Ascending aorta (tissue), 2 donors: ENCODE data around the gene NFATC2. TPM values are rescaled to one million over a fixed set of nuclear protein-coding genes. Genes with fewer than 3 reads are reported as not detected.

ENCODE experiments used
- DNase-seq, 2 donors: peaks; one replicate each; pipeline ENCODE4 v3.0.0-alpha.2; 2019; ENCODE audit warnings: low spot score in 2 of 2
- H3K27ac ChIP-seq, 2 donors: fragments of 200-600 bp; sonication (generic); one replicate each; pipeline ENCODE4 v1.5.1; 2016 to 2017; ENCODE audit warnings: mild to moderate bottlenecking in 1 of 2
- H3K27me3 ChIP-seq: fragments of 200-600 bp; sonication (generic); one replicate; pipeline ENCODE4 v1.5.1; 2017
- H3K36me3 ChIP-seq, 2 donors: fragments of 200-600 bp; sonication (generic); one replicate each; pipeline ENCODE4 v1.5.1; 2016
- H3K4me1 ChIP-seq, 2 donors: fragments of 200-600 bp; sonication (generic); one replicate each; pipeline ENCODE4 v1.5.1; 2016 to 2017; ENCODE audit warnings: mild to moderate bottlenecking in 1 of 2
- H3K4me3 ChIP-seq, 2 donors: fragments of 200-600 bp; sonication (generic); one replicate each; pipeline ENCODE4 v1.5.1; 2016 to 2017; ENCODE audit warnings: mild to moderate bottlenecking in 1 of 2
- H3K9me3 ChIP-seq, 2 donors: fragments of 200-600 bp; sonication (generic); one replicate each; pipeline ENCODE4 v1.5.1; 2016
- intact Hi-C: fragments of 100-400 bp; cut with DNase I; formaldehyde crosslinking; loops from one replicate; pipeline ENCODE4 v1.15.1; 2023
- total RNA-seq: library from RNA; depleted of rRNA; stranded (reverse); fragments of >200 nt; gene quantifications from one replicate; pipeline ENCODE4 v1.1.0, GENCODE V29; 2016
- TF ChIP-seq, protein P1 (sequence below), 3 experiments: fragments of 200-600 bp in 2 of 3; fragments of 450-650 bp in 1 of 3; sonication (generic) in 2 of 3; IDR thresholded peaks; one replicate each; pipeline ENCODE4 v1.5.1; 2016 to 2019; ENCODE audit warnings: antibody characterized with exemption in 3 of 3, mild to moderate bottlenecking in 1 of 3, moderate library complexity in 1 of 3

Gene NFATC2
- total RNA-seq, 1 donor from 2014 or later = 7.9 TPM

- H3K4me3 ChIP-seq = no peak overlapping the region
- DNase-seq = no peak
- peaks cover 15 to 27% of the 10 kb centered on the region in 2 donors for H3K4me1 ChIP-seq
- no peaks in the 10 kb centered on the region for H3K27me3 ChIP-seq
- H3K27ac ChIP-seq = peak overlapping the region in 1 of 2 donors; percentile 8
- intact Hi-C loops = loop anchor here (5.0 to 10.0 kb wide), 4 partner anchors 79 to 186 kb away; no protein-coding TSS in a partner anchor
- no peaks in the 10 kb centered on the region for H3K36me3 ChIP-seq
- TF ChIP-seq, protein P1, sequence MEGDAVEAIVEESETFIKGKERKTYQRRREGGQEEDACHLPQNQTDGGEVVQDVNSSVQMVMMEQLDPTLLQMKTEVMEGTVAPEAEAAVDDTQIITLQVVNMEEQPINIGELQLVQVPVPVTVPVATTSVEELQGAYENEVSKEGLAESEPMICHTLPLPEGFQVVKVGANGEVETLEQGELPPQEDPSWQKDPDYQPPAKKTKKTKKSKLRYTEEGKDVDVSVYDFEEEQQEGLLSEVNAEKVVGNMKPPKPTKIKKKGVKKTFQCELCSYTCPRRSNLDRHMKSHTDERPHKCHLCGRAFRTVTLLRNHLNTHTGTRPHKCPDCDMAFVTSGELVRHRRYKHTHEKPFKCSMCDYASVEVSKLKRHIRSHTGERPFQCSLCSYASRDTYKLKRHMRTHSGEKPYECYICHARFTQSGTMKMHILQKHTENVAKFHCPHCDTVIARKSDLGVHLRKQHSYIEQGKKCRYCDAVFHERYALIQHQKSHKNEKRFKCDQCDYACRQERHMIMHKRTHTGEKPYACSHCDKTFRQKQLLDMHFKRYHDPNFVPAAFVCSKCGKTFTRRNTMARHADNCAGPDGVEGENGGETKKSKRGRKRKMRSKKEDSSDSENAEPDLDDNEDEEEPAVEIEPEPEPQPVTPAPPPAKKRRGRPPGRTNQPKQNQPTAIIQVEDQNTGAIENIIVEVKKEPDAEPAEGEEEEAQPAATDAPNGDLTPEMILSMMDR (IDR thresholded peaks at IDR 0.05) = no peak
- H3K9me3 ChIP-seq = no peaks in the 10 kb centered on the region
These were observed 96.3 kb downstream of the NFATC2 start for GRCh38 chr20:51446230-51446629.

DNA sequence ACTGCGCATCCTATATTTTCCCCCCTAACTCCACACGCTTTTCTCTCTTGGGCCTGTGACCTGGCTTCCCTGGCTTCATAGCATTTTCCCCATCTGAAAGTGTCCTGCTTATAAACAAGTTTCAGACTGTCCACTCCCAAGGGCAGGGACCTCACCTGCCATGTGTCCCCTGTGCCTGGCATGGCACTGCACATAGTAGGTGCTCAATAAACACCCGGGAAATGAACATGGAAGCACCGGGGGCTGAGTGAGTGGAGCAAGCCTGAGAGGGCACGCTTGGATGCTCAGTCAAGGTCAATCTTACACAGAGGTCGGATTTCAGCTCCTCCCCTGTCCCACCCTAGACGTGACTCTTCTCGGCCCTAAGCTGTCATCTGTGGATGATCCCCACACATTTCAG, 96.9 kb downstream of the NFATC2 start:
- Histone ChIP-seq H3K27me3 (no peaks in the 10 kb centered on the region), H3K9me3 (no peaks in the 10 kb centered on the region), H3K4me3 (no peak overlapping the region), H3K27ac (no peak overlapping the region), H3K36me3 (no peaks in the 10 kb centered on the region), H3K4me1 (peaks cover 15 to 27% of the 10 kb centered on the region in 2 donors)
- intact Hi-C loops = loop anchor here (5.0 to 10.0 kb wide), 4 partner anchors 78 to 187 kb away; no protein-coding TSS in a partner anchor
- DNase-seq = no peak
- TF ChIP-seq, protein P1 (IDR thresholded peaks at IDR 0.05) = no peak

DNA sequence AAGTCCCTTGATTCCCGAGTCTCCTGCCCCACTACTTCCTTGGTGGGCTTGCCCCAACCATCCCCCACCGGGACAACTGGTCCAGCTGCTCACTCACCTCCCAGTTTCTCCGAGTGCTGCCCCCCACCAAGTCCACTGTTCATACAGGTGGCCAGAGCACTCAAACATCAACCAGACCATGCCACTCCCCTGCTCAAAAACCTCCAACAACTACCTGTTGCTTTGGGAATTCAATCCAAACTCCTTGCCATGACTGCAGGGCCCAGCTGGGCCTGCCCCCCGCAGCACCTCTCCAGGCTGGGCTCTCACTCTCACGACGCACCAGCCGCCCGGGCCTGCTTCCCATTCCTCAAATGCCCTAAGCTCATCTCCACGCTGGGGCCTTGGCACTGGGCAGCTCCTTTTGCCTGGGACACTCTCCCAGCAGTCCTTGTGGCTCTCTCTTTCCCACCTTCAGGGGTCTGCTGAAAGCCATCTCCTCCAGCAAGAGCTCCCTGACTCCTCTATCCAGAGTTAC, 97.5 kb downstream of the NFATC2 start:
- no peaks in the 10 kb centered on the region for H3K36me3 ChIP-seq
- intact Hi-C loops = loop anchor here (5.0 to 10.0 kb wide), 4 partner anchors 78 to 187 kb away; no protein-coding TSS in a partner anchor
- H3K4me3 ChIP-seq = no peak overlapping the region
- TF ChIP-seq, protein P1 (IDR thresholded peaks at IDR 0.05) = no peak
- peaks cover 15 to 27% of the 10 kb centered on the region in 2 donors for H3K4me1 ChIP-seq
- H3K27ac ChIP-seq = no peak overlapping the region
- no peaks in the 10 kb centered on the region for H3K27me3 ChIP-seq
- DNase-seq = no peak
- no peaks in the 10 kb centered on the region for H3K9me3 ChIP-seq

GRCh38 chr20:51444467-51444866, 98.1 kb downstream of the NFATC2 start:
- no peak for DNase-seq
- Histone ChIP-seq H3K4me1 (peaks cover 15 to 25% of the 10 kb centered on the region in 2 donors), H3K9me3 (no peaks in the 10 kb centered on the region), H3K27me3 (no peaks in the 10 kb centered on the region), H3K4me3 (no peak overlapping the region), H3K27ac (no peak overlapping the region), H3K36me3 (no peaks in the 10 kb centered on the region)
- TF ChIP-seq, protein P1 (IDR thresholded peaks at IDR 0.05) = no peak
- intact Hi-C loops = loop anchor here (10.0 kb wide), 1 partner anchor 150 kb away; no protein-coding TSS in a partner anchor

DNA sequence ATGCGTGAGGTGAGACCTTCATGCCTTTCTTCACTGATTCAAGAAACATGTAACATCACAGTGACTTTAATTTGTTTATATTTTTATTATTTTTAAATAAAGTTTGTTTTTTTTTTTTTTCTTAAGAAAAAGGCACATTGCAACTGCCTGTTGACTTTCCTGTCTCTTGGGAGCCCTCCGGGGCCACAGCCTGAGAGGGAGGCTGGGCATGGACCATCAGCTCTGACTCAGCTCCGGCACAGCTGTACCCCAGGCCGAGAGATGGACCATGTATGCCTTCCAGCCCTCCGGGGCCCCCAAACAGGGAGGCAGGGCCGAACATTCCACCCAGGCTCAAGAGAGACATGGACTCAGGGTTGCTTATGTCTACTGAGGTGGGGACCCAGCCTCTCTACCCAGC, 99.9 kb downstream of the NFATC2 start:
- intact Hi-C loops = loop anchor here (10.0 kb wide), 1 partner anchor 152 kb away; no protein-coding TSS in a partner anchor
- H3K4me1 ChIP-seq = peaks cover 5 to 9% of the 10 kb centered on the region in 2 donors
- TF ChIP-seq, protein P1 (IDR thresholded peaks at IDR 0.05) = no peak
- no peak for DNase-seq
- no peaks in the 10 kb centered on the region for H3K27me3 ChIP-seq
- H3K36me3 ChIP-seq = no peaks in the 10 kb centered on the region
- H3K4me3 ChIP-seq = no peak overlapping the region
- no peaks in the 10 kb centered on the region for H3K9me3 ChIP-seq
- no peak overlapping the region for H3K27ac ChIP-seq
